HFF-Myc (cell line): ENCODE data around the gene RAB7A.

Experiments used
- DNase-seq: peaks from one replicate; pipeline ENCODE4 v3.0.0-alpha.2; 2011; ENCODE audit warnings: low read depth; ENCODE audit errors: extremely low read depth
- H3K4me3 ChIP-seq: replicated peaks from 2 replicates; pipeline ENCODE4 v1.5.1; 2011; ENCODE audit warnings: low read depth, mild to moderate bottlenecking, control low read depth, low read length
- TF ChIP-seq, protein P1 (sequence below): IDR thresholded peaks from 2 replicates; pipeline ENCODE4 v1.5.1; 2012; ENCODE audit warnings: mild to moderate bottlenecking, low read depth, low read length, control low read depth; ENCODE audit errors: missing control alignments

The RAB7A gene

DNA sequence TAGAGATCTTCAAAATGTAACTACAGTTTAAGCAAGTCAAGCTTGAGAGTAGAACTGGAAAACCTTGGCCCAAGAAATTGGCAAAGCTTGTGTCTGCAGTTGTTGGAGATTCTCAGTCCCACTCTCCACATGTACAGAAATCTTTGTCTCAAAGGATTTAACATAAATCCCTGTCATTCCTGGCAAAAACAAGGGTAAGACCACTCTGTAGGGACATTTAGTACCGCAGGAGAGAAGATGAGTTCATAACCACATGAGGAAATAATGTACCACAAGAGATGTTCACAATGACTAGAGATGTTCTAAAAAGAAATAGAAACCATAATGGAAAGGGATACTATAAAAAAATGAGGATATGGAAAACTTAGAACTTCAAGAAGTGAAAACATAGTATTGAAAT lies 73.7 kb downstream of the RAB7A start:
- H3K4me3 ChIP-seq, result no peak overlapping the region
- TF ChIP-seq, protein P1, sequence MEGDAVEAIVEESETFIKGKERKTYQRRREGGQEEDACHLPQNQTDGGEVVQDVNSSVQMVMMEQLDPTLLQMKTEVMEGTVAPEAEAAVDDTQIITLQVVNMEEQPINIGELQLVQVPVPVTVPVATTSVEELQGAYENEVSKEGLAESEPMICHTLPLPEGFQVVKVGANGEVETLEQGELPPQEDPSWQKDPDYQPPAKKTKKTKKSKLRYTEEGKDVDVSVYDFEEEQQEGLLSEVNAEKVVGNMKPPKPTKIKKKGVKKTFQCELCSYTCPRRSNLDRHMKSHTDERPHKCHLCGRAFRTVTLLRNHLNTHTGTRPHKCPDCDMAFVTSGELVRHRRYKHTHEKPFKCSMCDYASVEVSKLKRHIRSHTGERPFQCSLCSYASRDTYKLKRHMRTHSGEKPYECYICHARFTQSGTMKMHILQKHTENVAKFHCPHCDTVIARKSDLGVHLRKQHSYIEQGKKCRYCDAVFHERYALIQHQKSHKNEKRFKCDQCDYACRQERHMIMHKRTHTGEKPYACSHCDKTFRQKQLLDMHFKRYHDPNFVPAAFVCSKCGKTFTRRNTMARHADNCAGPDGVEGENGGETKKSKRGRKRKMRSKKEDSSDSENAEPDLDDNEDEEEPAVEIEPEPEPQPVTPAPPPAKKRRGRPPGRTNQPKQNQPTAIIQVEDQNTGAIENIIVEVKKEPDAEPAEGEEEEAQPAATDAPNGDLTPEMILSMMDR, result no peak
- DNase-seq, result no peak

DNA sequence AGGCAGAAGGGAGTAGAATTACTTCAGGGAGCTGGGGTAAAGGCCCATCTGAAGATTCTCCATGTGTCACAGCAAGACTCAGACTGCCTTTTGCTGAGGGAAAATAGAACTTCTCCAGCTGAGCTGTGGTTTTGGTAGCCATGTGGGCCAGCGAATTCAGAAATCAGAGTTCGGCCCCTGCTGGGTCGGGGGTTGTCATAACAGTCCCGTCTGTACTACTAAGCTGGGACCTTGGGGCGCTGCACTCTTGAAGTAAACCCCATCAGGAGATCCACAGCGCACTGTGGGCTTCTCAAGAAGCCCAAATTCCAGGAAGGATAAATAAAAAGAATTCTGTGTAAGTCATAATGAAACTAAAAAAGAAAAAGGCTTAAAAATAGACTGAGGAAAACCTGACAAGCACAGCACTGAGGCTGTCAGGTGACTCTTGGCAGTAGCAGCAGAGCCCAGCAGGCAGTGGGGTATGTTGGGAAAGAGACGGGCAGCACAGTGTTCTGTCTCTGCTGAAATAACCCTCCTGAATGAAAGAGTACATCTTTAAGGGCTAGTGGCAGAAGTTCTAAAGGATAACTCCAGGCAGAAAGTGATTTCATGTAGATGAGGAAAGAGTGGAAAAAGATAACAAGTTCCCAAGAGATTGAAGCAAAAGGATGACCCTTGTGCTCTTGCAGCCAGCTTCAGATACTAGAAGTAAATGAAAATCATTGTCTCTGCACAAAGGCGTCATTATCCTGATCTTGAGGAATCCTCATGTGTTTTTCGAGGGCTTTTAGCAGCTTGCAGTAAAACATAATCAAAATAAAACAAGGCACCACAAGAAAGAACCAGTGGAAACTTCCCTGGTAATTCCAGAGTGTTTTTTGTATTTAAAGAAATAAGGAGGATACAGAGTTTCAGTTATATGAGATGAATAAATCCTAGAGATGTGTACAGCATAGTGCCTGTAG lies 74.5 kb downstream of the RAB7A start:
- no peak overlapping the region for H3K4me3 ChIP-seq
- TF ChIP-seq, protein P1, result no peak

DNA sequence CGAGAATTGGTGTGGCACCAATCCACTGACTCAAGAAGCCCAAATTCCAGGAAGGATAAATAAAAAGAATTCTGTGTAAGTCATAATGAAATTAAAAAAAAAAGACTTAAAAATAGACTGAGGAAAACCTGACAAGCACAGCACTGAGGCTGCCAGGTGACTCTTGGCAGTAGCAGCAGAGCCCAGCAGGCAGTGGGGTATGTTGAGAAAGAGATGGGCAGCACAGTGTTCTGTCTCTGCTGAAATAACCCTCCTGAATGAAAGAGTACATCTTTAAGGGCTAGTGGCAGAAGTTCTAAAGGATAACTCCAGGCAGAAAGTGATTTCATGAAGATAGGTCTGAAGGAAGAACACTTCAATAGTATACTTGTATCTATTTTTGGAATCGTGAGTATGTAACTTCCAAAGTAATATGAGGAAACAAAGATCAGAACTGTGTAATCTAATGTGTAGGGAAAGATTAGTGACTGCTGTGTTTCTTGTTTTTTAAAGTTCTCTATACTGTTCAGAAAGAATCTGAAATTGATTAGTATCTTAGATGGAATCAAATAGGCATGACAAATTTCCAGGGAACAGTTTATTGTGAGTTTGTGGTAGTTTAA lies 75.9 kb downstream of the RAB7A start:
- DNase-seq, result no peak
- TF ChIP-seq, protein P1, result no peak
- H3K4me3 ChIP-seq, result no peak overlapping the region

More for the DNA sequence above, 74.5 kb downstream of the RAB7A start:
- DNase-seq, result no peak

DNA sequence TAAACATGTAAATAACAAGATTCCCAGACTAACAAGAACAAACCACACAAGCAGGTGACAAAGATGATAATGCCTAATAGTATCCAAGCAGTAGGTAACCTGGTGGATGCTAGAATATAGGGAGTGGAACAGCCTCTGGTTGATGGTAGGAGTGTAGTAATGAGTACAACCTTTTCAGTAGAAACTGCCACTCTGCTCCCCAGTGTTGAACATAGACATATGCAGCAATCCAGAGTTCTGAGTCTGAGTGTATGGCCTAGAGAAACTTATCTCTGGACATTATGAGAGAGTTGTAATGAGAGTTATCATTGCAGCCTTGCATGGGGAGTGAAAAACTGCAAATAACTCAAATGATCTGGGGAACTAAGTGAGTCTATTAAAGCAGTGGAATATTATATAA lies 77.3 kb downstream of the RAB7A start:
- no peak for DNase-seq
- TF ChIP-seq, protein P1, result no peak
- no peak overlapping the region for H3K4me3 ChIP-seq

DNA sequence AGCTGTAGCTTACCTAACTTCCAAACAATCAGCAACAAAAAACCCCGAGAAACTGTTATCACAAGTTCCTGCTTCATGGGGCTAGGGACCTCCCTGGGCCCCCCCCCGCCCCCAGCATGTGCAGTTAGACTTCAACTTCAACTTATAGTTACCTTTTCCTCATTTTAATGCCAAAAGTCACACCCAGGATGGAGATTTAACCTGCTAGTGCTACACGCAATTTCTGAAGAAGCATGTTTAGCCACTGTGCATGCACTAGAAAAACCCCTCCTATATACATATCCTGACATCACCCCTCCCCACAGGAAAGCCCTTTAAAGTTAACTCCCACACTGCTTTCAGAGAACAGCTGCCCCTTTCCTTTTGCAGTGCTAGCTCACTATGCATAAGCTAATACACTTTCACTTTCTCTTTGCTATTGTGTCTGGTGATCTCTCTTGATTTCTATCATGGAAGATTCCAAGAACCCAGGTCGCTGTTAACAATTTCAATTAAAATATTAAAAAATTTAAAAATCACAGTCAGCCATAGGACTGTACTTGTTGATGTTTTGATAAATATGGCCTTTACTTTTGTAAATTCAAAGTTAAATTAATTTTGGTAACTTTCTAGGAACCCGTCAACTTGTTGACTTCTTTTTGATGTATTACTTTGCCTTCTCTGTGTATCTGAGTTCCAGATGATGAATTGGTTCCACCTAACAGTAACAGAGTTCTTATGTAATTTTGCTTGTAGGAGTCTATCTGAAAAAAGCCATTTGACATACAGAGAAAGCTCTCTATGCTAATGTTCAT lies 78.2 kb downstream of the RAB7A start:
- TF ChIP-seq, protein P1, result no peak
- no peak for DNase-seq
- no peak overlapping the region for H3K4me3 ChIP-seq

DNA sequence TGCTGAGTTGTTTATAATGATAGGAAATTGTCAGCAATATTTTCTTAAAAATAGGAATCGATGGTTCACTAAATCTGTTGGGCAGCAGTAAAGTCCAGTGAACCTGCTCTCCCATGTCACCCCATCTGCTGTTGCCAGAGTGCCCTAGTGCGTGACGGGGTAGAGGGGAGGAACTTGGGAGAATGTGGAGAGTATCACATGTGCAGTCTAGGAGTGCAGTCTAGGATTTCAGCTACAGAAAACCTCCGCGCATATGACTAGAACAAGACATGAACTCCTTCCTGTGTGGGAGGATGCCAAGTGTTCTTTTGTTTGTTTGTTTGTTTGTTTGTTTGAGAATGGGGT lies 78.8 kb downstream of the RAB7A start:
- TF ChIP-seq, protein P1, result no peak
- H3K4me3 ChIP-seq, result no peak overlapping the region
- DNase-seq, result no peak
